ENCODE results near the gene CCL21.
"Not testable (repeated sequence)": the region's sequence is repeated elsewhere in the genome, so short reads cannot be mapped to it uniquely, and the experiment has no call there.

Gene CCL21, protein sequence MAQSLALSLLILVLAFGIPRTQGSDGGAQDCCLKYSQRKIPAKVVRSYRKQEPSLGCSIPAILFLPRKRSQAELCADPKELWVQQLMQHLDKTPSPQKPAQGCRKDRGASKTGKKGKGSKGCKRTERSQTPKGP

DNA sequence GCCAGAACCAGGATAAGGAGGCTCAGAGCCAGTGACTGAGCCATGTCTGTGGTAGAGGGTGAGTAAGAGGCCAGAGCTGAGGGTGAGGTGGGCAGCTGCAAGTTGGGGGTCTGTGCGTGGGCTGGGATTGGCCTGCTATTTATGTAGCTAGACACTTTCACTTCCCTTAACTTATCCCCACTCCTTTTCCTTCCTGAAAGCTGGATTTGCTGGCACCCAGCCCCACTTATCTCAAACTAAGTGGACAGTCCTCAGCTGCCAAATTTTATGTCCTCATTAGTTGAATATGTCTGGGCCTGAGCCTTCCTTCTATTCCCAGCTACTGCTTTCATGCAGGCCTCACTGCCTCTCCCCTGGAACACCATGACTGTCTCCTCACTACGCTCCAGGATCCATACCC is at the start of gene CCL21:
Gene CCL21 (minus strand): TSS at position 114 of the 400 bp plus-strand sequence. CDS start 70 bp downstream, at position 44.
- DNase-seq, result no peak

DNA sequence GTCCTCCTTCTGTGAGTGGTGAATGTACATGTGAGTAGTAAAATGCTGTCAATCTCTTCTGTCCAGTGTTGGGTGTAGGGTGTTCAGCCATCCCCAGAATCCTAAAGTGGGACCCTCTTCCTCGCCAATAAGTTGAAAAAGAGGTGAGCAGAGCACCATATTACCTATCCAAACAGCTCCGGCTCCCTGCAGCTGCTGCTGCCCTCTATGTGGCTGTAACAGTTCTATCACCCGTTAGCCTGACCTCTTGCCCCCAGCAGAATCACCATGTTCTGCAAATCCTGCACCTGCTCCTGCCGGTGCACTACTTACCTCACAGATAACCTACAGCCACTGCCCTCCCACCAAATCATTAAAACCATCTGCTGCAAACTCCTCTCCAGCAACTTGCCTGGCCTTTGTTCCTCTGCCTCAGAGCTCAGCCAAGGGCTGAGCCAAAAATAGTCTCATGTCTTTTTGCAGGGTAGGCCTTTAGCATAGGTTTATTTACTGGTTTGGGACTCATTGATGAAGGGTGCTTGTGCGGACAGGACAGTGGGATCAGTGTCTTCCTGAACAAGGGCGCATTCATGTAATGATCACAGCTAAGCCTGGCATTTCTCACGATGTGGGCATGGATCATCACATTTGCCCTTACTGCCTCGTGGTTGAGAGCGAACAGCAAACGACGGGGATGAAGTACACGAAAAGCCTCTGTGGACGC is 49.6 kb upstream of the CCL21 start:
- no peak for DNase-seq

DNA sequence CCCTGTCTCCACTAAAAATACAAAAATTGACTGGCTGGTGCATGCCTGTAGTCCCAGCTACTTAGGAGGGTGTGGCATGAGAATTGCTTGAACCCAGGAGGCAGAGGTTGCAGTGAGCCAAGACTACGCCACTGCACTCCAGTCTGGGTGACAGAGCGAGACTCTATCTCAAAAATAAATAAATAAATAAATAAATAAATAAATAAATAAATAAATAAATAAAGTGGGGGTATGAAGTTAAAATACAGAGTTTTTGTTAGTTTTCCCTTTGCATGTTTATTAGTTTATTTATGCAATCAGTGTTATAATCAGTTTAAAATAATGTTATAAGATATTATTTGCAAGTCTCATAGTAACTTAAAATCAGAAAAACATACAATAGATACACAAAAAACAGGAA is 40.4 kb upstream of the CCL21 start:
- not testable (repeated sequence) for DNase-seq

DNA sequence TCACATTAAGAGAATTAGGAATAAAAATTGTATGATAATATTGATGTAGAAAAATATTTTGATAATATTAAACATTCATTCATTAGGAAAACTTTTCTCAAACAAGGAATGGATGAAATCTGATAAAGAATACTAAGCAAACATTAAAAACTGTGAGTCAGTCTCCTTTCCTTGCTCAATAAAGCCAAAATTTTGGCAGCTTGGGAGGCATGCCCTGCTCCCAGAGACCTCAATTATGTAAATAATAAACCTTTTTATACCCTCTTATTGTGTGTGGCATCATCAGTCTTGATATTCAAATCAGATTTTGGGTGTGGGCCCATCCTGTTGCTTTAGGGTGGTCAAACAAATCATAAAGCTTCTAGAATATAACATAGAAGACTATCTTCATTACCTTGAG is 36.6 kb upstream of the CCL21 start:
- no peak for DNase-seq

DNA sequence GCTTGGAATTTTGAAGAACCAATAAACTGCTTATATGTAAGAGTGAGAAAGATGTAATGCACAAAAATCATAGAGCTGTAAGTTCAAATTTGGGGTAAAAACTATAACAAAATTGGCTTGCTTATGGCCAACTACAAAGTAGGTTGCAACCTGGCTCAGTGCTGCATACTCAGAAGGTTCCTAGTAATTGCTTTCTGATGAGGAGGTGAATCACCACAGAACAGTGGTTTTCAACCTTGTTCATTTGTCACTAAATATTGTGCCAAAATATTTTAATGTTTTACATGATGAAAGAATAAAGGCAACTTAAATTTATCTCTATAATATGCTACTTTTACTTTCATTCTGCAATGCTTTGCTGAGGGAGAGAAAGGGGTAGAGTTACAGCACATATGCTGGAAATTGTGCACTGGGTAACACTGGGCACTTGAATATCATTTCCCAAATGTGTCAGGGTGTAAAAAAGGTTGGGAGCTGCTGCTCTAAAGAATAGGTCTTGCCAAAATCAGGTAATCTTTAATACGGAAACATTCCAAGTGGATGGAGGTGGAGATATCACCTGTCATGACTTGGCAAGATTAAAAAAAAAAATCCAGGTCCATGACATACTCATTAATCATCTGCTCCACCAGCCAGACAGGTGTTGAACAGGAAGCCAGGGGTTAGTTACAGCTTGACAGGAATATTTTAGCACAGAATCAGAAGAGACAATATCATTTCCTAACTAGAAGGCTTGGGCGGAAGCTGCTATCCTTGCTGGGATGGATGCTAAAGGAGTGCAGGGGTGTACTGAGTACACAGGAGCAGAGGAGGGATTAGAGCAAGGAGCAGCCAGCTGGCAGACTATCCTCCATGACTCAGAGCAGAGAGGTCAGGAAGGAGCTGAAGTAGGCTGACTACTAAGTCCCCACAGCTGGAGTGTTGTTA is 34.6 kb upstream of the CCL21 start:
- no peak for DNase-seq

DNA sequence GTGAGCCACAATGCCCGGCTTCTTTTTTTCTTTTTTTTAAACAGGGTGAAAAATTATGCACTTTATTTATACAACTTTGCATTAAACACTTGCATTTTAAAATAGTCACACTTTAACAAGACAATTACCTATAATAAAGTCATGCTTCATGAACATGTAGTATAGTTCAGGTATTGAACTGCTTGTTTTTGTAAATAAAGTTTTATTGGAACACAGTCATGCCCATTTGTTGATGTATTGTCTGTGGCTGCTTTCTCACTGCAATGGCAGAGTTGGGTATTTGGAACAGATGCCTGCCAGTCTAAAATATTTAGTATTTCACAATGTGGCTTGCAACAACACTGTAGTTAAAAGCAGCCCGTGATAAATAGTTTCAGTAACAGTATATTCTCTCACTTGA is 32.8 kb upstream of the CCL21 start:
- no peak for DNase-seq

DNA sequence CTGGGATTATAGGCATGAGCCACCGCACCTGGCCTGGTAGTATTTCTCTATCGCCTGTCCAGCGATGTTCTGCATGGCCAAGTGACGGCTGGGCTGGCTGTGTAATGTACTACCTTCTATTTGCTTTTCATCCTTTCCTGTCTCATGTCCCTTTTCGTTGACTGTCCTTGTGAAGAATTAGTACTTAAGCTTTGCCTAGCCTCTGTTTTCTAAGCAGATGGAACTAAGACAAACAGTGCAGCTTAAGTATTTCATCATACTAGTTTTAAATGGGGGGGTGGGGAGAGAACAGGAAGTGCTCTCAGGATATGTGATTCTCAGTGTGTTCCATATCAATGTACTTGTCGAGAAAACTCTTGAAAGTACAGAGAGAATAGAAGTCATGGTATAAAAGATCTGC is 31.7 kb upstream of the CCL21 start:
- no peak for DNase-seq

DNA sequence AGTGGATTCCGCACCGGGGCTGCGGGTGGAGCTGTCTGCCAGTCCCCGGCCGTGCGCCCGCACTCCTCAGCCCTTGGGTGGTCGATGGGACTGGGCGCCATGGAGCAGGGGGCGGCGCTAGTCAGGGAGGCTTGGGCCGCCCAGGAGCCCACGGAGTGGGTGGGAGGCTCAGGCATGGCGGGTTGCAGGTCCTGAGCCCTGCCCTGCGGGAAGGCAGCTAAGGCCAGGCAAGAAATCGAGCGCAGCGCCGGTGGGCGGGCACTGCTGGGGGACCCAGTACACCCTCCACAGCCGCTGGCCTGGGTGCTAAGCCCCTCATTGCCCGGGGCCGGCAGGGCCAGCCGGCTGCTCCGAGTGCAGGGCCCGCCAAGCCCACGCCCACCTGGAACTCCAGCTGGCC is 30.2 kb upstream of the CCL21 start:
- DNase-seq, result not testable (repeated sequence)

DNA sequence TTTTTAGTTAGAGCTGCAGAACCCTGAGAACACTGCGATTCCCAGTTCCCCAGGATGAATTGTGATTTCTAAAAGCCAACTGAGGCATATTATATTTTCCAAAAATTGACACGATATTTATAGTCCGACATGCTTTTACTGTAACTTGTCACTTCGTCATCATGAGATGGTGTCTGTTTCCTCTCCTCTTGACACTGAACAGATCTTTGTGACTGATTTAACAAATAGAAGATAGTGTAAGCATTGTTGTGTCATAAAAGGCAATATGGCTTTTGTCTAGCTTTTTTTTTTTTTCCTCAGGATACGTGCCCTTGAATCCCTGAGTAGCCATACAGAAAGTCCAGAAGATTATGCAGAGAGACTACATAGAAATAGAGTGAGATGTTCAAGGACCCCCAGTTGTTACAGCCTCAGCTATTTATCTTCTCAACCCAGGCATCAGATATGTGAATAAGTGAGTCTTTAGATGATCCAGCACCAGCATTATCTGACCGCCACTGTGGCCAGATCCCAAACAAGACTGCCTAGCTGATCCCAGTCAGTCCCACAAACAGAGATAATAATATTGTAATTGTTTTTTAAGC is 27.8 kb upstream of the CCL21 start:
- DNase-seq, result no peak

DNA sequence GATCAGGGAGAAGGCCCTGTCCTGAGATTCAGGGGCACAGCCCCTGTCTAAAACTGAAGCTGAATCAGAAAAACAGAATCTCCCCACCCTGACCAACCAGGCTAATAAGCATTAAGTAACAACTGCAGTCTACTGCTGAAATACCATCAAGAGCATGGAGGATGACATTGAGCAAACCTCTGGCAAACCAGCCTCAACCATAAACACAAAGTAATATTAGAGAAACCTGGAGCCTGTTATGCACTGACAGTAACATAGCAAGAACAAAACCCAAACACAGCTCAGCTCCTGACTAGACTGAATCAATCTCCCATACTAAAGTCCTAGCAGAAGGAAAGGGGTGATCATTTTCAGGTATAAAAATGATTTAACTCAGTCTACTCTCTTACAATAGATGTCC is 24.8 kb upstream of the CCL21 start:
- DNase-seq, result no peak

DNA sequence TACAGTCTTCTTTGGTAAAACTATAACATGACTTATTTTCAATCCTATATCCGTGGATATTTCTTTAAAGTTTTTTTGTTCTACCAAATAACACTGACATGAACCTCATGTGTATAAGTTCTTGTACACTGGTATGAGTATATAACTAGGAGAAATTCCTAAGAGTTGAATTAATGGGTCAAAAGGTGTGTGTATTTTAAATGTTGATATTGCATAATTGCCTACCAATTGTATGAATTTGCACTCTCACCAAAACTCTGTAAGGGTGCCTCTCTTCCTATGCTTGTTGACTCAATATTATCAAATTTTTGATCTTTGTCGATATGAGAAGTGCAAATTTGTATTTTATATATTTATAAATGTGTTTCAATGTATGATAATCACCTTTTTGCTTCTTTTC is 22.9 kb upstream of the CCL21 start:
- no peak for DNase-seq

DNA sequence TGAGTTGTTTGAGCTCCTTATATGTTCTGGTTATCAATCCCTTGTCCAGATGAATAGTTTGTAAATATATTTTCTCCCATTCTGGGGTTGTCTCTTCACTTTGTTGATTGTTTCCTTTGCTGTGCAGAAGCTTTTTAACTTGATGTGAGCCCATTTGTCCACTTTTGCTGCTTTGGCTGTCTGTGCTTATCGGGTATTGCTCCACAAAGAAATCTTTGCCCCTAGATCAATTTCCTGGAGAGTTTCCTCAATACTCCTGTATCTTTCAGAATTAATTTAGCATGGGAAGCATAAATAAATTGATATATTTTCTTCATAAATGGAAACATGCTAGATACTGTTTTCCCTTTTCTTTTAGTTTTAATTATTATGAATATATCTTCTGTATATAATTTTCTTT is 22.5 kb upstream of the CCL21 start:
- no peak for DNase-seq

DNA sequence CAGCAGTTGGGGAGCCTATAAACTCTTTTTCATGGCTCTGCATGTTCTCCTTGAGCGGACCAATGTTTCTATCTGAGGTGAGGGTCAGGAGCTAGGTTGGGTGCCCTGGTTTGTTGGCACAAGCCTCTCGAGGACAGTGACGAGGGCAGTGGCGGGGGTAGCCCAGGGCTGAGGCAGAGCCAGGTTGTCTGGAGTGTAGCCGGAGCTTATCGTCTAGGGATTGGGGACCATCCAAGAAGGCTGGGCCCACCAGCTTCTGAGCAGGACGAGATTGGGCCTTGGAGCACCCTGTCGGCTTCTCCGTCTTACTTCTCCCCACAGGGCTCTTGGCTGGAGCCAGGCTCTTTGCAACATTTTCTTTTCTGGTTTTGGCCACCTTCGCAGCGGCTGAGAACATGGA is 13.2 kb upstream of the CCL21 start:
- DNase-seq, result no peak

DNA sequence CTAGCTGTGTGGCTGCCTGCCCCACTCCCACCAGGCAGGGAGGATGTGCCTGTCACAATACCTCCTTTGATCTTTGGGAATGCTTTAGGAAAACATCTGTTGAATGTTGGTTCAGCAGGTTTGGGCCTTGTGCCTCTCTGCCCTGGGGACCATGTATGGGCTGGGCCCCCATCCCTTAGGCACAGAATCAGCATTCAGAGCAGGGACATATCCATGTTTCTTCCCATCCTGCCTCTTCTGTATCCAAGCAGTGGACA is 9.8 kb upstream of the CCL21 start:
- not testable (repeated sequence) for DNase-seq

DNA sequence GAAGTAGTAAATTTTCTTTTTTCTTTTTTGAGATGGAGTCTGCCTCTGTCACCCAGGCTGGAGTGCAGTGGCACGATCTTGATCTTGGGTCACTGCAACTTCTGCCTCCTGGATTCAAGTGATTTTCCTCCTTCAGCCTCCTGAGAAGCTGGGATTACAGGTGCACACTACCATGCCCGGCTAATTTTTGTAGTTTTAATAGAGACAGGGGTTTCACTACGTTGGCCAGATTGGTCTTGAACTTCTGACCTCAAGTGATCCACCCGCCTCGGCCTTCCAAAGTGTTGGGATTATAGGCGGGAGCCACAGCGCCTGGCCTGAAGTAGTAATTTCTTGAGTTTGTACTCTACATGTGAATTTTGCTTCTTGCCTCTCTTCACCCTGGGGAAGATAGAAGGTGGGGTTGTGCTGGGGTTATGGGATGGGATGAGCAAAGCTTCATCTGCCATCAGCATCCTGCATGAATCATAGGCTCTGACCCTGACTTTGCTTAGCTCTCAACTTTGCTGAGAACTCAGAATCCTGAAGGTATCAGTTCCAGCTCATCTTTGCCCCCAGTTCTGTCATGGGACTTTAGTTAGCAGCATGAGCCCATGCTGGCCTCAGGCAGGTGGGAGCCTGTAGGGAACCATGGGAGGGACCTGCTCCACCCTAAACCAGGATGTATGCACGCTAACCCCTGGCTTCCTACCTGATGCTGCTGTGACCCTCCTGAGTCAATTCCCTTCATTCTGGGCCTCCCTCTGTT is 9.3 kb upstream of the CCL21 start:
- no peak for DNase-seq

DNA sequence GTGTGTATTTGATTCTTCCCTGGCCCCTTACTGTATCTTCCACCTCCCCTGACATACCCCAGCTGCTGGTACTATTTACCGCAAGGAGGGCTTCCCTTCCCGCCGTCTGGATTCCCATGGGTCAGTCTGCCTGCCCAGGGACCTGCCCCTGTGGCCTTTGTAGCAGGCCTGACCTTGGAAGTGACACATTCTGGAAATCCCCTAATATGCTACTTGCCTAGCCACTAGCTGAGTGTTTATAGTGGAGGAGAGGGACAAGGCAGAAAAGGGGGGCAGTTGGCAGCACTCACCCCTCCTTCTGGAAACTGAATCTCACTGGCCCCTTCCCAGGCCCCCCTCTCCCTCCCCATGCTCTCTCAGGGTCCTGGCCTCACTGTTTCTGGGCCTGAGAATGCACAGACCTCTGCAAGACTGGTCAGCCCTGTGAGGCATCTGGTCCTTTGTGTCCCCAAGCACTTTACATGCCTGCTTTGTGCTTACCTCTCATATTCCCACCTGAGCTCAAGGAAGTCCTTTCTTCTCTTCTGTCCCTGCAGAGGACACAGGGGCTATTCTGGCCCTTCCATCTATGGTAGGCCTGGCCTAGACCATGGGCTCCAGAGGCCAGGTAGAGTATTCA is 8.2 kb upstream of the CCL21 start:
- no peak for DNase-seq

DNA sequence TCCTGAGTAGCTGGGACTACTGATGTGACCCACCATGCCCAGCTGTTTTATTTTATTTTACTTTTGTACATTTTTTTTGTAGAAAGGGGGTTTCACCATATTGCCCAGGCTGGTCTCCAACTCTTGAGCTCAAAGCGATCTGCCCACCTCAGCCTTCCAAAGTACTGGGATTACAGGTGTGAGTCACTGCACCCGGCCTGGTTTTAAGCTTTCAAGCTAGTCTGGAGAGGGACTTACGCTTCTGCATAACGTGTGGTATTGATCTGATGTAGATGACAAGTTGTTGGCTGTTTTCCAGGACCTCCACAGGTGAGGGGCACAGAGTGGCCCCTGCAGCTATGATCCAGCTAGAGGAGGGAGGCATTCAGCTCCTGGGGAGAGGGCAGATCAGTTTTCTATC is 6.8 kb upstream of the CCL21 start:
- no peak for DNase-seq

DNA sequence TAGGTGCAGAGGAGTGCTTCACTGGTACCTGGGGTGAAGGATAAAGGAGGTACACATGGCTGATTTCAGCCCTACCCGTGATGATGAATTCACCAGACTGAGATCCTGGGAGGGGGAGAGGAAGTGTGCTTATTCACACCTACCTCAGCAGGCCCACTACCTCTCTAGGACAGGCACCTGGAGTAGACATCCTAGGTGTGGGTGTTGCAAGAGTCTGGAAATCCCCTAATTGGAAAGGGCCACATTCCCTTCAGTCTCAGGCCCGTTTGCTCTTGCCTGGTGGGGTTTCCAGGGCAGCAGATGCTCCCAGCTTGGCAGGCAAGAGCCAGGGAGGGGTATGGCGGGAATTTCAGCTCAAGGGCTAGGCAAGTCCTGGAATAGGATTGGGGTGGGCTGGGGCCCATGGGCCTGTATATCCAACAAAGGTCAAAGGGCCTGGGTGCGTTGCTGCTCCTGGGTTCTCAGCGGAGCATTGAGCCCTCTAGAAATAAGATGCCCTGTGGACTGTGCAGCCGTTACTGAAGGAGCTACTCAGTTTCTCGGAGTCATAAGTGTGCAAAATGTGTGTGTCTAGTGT is 5.8 kb upstream of the CCL21 start:
- no peak for DNase-seq

DNA sequence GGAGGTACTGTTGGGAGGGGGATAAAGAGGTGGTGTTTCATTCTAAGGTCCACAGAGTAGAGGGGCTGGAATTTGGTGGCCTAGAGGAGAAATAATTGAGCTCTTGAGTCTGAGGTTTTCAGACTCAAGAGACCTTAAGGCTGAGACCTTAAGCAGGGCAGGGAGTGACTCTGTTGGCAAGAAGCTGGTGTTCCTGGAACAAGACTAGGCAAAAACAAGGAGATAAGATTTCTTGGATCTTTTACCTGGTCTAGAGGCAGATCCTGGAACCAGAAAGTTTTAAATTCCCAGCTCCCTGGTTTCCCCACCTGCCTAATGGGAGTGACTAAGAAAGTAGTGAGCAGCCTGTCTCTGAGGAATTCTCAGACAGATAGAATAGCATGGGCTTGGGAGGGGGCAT is 4.1 kb upstream of the CCL21 start:
- no peak for DNase-seq

DNA sequence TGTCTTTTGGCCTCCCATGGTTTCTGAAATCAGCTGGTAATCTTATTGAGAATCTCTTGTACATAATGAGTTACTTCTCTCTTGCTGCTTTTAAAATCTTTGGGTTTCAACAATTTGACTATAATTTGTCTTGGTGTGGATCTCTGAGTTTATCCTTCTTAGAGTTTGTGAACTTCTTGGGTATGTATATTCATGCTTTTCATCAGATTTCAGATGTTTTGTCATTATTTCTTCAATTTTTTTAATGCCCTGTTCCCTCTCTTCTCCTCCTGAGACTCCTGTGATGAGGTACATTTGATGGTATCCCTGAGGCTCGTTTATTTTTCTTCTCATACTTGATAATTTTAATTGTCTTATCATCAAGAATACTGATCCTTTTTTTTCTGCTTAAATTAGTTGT is 2.2 kb upstream of the CCL21 start:
- DNase-seq, result no peak

DNA sequence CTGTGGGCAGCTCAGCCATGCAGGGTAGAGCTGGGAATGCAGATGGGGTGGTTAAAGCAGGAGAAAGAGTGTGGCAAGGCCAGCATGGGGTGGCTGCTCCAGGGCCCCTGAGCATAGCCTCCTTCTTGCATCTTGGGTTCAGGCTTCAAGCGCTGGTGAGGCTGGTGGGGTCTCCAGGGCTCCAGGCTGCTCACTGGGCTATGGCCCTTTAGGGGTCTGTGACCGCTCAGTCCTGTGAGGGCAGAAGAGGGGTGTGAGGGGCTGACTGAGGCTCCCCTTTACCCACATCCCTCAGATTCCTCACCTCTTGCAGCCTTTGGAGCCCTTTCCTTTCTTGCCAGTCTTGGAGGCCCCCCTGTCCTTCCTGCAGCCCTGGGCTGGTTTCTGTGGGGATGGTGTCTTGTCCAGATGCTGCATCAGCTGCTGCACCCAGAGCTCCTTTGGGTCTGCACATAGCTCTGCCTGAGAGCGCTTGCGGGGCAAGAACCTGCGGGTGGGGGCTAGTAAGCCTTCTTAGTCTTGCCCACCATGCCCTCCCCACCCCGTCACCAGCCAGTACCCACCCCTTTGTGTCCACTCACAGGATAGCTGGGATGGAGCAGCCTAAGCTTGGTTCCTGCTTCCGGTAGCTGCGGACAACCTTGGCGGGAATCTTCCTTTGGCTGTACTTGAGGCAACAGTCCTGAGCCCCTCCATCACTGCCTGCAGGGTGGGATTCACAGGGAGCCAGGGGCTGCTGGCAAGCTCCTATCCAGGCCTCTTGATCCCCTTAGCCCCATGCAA is 549 bp downstream of the CCL21 start:
- DNase-seq, result no peak

DNA sequence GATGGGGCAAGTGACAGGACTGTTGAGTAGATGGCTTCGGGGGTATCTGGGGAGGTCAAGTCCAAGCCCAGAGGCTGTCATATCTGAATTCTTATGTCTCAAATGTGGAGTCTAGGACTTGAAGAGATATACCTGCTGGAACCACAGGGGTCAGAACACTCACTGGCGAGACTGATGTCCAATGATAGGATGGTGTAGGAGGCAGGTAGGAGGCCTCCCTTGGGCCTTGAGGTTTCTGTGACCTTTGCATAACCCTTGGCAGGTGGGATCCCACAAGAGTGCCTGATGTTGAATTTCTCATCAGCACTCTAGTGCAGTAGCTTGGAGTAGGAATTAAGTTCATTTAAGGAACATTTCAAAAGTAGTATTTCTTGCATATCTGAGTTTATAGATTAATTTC is 2.8 kb downstream of the CCL21 start:
- DNase-seq, result no peak
